PC-9 (cell line): ENCODE results near the gene SELENOS. TPM values are rescaled to one million over a fixed set of nuclear protein-coding genes. Genes with fewer than 3 reads are reported as not detected.

Source experiments
- BruUV-seq: library from RNA; stranded (reverse); fragments of 400-500 nt; replicated peaks from 2 replicates; lab custom pipeline; 2021; lab: Mats Ljungman, UMichigan
- CTCF ChIA-PET: fragments of 300-600 bp; sonication (Branson Sonifier 250); formaldehyde crosslinking; loops from one replicate; lab custom pipeline; 2022; ENCODE audit warnings: antibody characterized with exemption; lab: Charles Lee
- POLR2A ChIA-PET: fragments of 300-600 bp; sonication (Branson Sonifier 250); formaldehyde crosslinking; loops from one replicate; lab custom pipeline; 2022; ENCODE audit warnings: antibody characterized with exemption; ENCODE audit not compliant: unreplicated experiment; lab: Charles Lee
- DNase-seq, 2 experiments: peaks; one replicate each; pipeline versions ENCODE4 v3.0.0 to v3.0.0-alpha.2; 2015 to 2022; ENCODE audit warnings: mixed read lengths in 1 of 2
- H2AFZ ChIP-seq: fragments of 200-600 bp; sonication (generic); 2 replicates; pipeline ENCODE4 v1.8.1; 2017; ENCODE audit warnings: antibody characterized with exemption
- H3F3A ChIP-seq: fragments of 200-600 bp; sonication (generic); 2 replicates; pipeline ENCODE4 v1.8.1; 2017; ENCODE audit warnings: antibody characterized with exemption, mild to moderate bottlenecking, low read depth; ENCODE audit not compliant: insufficient read depth
- H3K27ac ChIP-seq: fragments of 200-600 bp; sonication (generic); 2 replicates; pipeline ENCODE4 v1.6.1; 2016; ENCODE audit warnings: mixed run types
- H3K27me3 ChIP-seq: fragments of 200-600 bp; sonication (generic); 2 replicates; pipeline ENCODE4 v1.6.1; 2016; ENCODE audit warnings: low read depth, mixed run types; ENCODE audit not compliant: insufficient read depth
- H3K36me3 ChIP-seq: fragments of 200-600 bp; sonication (generic); 2 replicates; pipeline ENCODE4 v1.6.1; 2016; ENCODE audit warnings: low read depth, mixed run types
- H3K4me1 ChIP-seq: fragments of 200-600 bp; sonication (generic); replicated peaks from 2 replicates; pipeline ENCODE4 v1.6.1; 2016; ENCODE audit warnings: mixed run types; ENCODE audit not compliant: insufficient read depth
- H3K4me2 ChIP-seq: fragments of 200-600 bp; sonication (generic); 2 replicates; pipeline ENCODE4 v1.6.1; 2017; ENCODE audit warnings: mixed run types
- H3K4me3 ChIP-seq: fragments of 200-600 bp; sonication (generic); 2 replicates; pipeline ENCODE4 v1.6.1; 2016; ENCODE audit warnings: mixed run types
- H3K79me2 ChIP-seq: fragments of 200-600 bp; sonication (generic); 2 replicates; pipeline ENCODE4 v1.6.1; 2017; ENCODE audit warnings: low read depth, mixed run types
- H3K9me2 ChIP-seq: fragments of 200-600 bp; sonication (generic); 2 replicates; pipeline ENCODE4 v1.8.1; 2017; ENCODE audit warnings: mild to moderate bottlenecking; ENCODE audit not compliant: insufficient read depth
- H3K9me3 ChIP-seq: fragments of 200-600 bp; sonication (generic); 2 replicates; pipeline ENCODE4 v1.8.1; 2016; ENCODE audit warnings: low read depth; ENCODE audit not compliant: insufficient read depth
- H4K20me1 ChIP-seq: fragments of 200-600 bp; sonication (generic); 2 replicates; pipeline ENCODE4 v1.8.1; 2017; ENCODE audit not compliant: insufficient read depth
- CTCF ChIP-seq: fragments of 200-600 bp; sonication (generic); conservative IDR thresholded peaks from 2 replicates; pipeline ENCODE4 v1.6.1; 2017; ENCODE audit warnings: mixed run types, antibody characterized with exemption, mild to moderate bottlenecking, moderate library complexity
- EZH2 ChIP-seq: fragments of 200-600 bp; sonication (generic); IDR thresholded peaks from 2 replicates; pipeline ENCODE4 v1.8.0; 2017; ENCODE audit warnings: antibody characterized with exemption, low read depth
- intact Hi-C: fragments of 100-400 bp; cut with micrococcal nuclease; formaldehyde crosslinking; loops from one replicate; pipeline ENCODE4 v1.10.0; 2022; ENCODE audit not compliant: unreplicated experiment
- total RNA-seq: library from RNA; stranded (reverse); gene quantifications from 2 replicates; pipeline ENCODE4 v1.2.3, GENCODE V29; 2021

Gene SELENOS
- total RNA-seq, 1 experiment from 2014 or later: 28.6 TPM

- Histone ChIP-seq H4K20me1 (no peaks in the 10 kb centered on the region), H3K27me3 (peaks cover 8% of the 10 kb centered on the region), H3K4me1 (no peaks in the 10 kb centered on the region), H3K4me3 (no peak overlapping the region), H2AFZ (no peak overlapping the region), H3K79me2 (no peaks in the 10 kb centered on the region), H3K36me3 (no peaks in the 10 kb centered on the region), H3K9me3 (no peaks in the 10 kb centered on the region; the same call in 1 of the 2 replicates), H3K27ac (no peak overlapping the region), H3K9me2 (no peaks in the 10 kb centered on the region), H3F3A (no peaks in the 10 kb centered on the region; the same call in 1 of the 2 replicates), H3K4me2 (no peak overlapping the region)
- no TSS peak for BruUV-seq
- POLR2A ChIA-PET: interaction anchor here (0.7 kb wide), 1 partner anchor 8 kb away, joined by 3 read pairs; no protein-coding TSS in a partner anchor
- TF ChIP-seq CTCF (no peak), EZH2 (no peak)
- CTCF ChIA-PET: interaction anchor here (0.6 kb wide), 1 partner anchor 253 kb away, joined by 3 read pairs; no protein-coding TSS in a partner anchor
- intact Hi-C loops: no loop called here
- DNase-seq: no peak
These were observed 12.2 kb downstream of the SELENOS start for GRCh38 chr15:101264911-101265641.

- DNase-seq: no peak
- H3K4me1 ChIP-seq: no peaks in the 10 kb centered on the region
- H3K9me2 ChIP-seq: no peaks in the 10 kb centered on the region
- H3K4me2 ChIP-seq: no peak overlapping the region
- H3K27me3 ChIP-seq: peaks cover 11% of the 10 kb centered on the region
- intact Hi-C loops: no loop called here
- no TSS peak for BruUV-seq
- H4K20me1 ChIP-seq: no peaks in the 10 kb centered on the region
- TF ChIP-seq CTCF (no peak), EZH2 (no peak)
- no peaks in the 10 kb centered on the region for H3K79me2 ChIP-seq
- no peak overlapping the region for H3K4me3 ChIP-seq
- H3F3A ChIP-seq: no peaks in the 10 kb centered on the region; the same call in 1 of the 2 replicates
- no peak overlapping the region for H3K27ac ChIP-seq
- H3K9me3 ChIP-seq: no peaks in the 10 kb centered on the region; the same call in 1 of the 2 replicates
- no peaks in the 10 kb centered on the region for H3K36me3 ChIP-seq
- ChIA-PET CTCF (no interaction called here), POLR2A (no interaction called here)
- no peak overlapping the region for H2AFZ ChIP-seq
These were observed 13.3 kb downstream of the SELENOS start for GRCh38 chr15:101264011-101264410.

GRCh38 chr15:101262551-101262950 lies 14.7 kb downstream of the SELENOS start:
- H3K9me2 ChIP-seq: no peaks in the 10 kb centered on the region
- no peak overlapping the region for H3K27ac ChIP-seq
- no peaks in the 10 kb centered on the region for H3K4me1 ChIP-seq
- H3K36me3 ChIP-seq: no peaks in the 10 kb centered on the region
- H4K20me1 ChIP-seq: no peaks in the 10 kb centered on the region
- TF ChIP-seq EZH2: no peak
- no peak for TF ChIP-seq CTCF
- no peak overlapping the region for H3K4me3 ChIP-seq
- no peak for DNase-seq
- peaks cover 11% of the 10 kb centered on the region for H3K27me3 ChIP-seq
- no TSS peak for BruUV-seq
- H3F3A ChIP-seq: no peaks in the 10 kb centered on the region; the same call in 1 of the 2 replicates
- H3K9me3 ChIP-seq: no peaks in the 10 kb centered on the region; the same call in 1 of the 2 replicates
- no peak overlapping the region for H2AFZ ChIP-seq
- no peaks in the 10 kb centered on the region for H3K79me2 ChIP-seq
- ChIA-PET CTCF (no interaction called here), POLR2A (no interaction called here)
- no peak overlapping the region for H3K4me2 ChIP-seq
- intact Hi-C loops: no loop called here
